Hypothalamus (tissue), 51 donors: ENCODE data around the gene MIER1.
"Not testable (repeated sequence)": the region's sequence is repeated elsewhere in the genome, so short reads cannot be mapped to it uniquely, and the experiment has no call there.

Source experiments
- DNase-seq, 51 donors: peaks; one replicate each; lab custom pipeline; 2025; lab: John Stamatoyannopoulos, UW

The MIER1 gene

GRCh38 chr1:66924756-66925557 is at the start of gene MIER1, which contains the start of gene DNAI4:
TSS of gene MIER1 (plus strand) at chr1:66924990. CDS start at chr1:66925029, 39 bp downstream.
TSS of gene DNAI4 (minus strand) at chr1:66924856. CDS start at chr1:66924831, 25 bp downstream.
- peak; percentile 70 to 99 (median 95) for DNase-seq

GRCh38 chr1:66876664-66877063 is 48.1 kb upstream of the MIER1 start:
- no peak for DNase-seq

GRCh38 chr1:66889030-66889429 is 35.8 kb upstream of the MIER1 start:
- DNase-seq: no peak

DNA sequence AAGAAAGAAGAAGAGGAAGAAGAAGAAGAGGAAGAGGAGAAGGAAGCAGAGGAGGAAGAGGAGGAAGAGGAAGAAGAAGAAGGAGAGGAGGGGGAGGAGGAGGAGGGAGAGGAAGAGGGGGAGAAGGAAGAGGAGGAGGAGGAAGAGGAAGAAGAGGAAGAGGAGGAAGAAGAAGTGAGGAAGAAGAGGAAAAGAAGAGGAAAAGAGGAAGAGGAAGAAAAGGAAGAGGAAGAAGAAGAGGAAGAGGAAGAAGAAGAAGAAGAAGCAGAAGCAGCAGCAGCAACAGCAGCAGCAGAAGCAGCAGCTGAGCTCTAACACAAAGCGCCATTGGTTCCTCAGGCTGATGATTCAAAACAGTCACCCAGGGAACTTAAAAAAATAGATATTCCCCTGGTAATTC is 34.2 kb upstream of the MIER1 start:
- DNase-seq: no peak

DNA sequence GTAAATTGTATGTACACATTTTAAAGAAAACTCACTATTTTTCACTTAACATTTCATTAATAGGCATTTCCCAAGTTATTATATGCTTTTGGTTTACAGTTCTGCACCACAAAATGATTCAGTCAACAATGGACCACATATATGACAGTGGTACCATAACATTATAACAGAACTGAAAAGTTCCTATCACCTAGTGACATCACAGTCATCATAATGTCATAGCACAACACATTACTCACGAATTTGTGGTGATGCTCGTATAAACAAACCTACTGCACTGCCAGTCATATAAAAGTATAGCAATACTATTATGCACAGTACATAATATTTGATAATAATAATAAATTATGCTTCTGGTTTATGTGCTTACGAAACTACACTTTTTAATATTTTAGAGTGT is 31.1 kb upstream of the MIER1 start:
- no peak for DNase-seq

DNA sequence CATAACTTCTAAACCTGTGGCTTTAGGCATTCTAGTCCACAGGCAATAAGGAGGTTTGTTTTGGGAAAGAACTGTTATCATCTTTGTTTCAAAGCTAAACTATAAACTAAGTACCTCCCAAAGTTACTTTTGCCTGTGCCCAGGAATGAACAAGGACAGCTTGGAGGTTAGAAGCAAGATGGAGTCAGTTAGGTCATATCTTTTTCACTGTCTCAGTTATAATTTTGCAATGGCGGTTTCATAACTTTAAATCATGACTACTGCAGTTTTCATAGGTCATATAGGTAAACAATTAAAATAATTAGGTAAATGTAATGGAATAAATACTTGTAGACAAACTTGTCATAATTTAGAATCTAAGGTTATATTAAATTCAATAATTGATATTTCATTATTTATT is 9.6 kb upstream of the MIER1 start:
- not testable (repeated sequence) for DNase-seq

GRCh38 chr1:66916320-66916719 is 8.5 kb upstream of the MIER1 start:
- DNase-seq: no peak

- no peak for DNase-seq
Measured at GRCh38 chr1:66917476-66917875, 7.3 kb upstream of the MIER1 start.

DNA sequence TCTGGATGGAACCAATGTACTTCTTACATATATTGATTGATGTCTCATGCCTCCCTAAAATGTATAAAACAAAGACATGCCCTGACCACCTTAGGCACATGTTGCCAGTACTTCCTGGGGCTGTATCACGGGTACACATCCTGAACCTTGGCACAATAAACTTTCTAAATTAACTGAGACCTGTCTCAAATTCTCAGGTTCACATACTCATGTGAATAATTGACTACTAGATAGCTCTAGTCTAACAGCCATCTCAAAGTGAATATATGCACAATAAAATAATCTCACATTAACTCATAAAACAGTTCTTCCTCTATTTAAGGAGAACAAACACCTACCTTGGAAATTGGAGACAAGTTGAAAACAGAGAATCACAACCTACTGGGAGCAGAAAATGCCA is 5.7 kb upstream of the MIER1 start:
- no peak for DNase-seq

GRCh38 chr1:66919828-66920227 is 5.0 kb upstream of the MIER1 start:
- no peak for DNase-seq

GRCh38 chr1:66920543-66920942 is 4.2 kb upstream of the MIER1 start:
- DNase-seq: no peak

GRCh38 chr1:66925558-66925910 is 744 bp downstream of the MIER1 start:
- no peak for DNase-seq

DNA sequence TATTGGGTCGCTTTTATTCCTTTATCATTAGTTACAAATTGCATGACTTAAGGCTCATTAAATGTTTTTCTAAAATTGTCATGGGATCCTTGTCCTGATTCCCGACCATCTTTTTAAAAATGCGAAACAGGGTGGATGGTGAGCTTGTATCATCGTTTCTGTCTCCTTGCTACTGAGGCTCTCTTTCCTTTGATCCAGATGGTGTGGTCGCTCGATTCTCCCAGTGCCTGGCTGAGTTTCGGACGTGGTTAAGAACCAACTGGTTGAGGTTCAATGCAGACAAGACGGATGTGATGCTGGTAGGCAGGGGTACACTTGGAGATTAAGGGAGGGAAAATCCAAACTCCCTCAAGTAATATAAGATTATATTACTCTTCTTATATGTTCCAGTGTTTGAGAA is 1.2 kb downstream of the MIER1 start:
- DNase-seq: peak in 4 of 51 donors; percentile 1 to 39 (median 6)

GRCh38 chr1:66927528-66927927 is 2.7 kb downstream of the MIER1 start:
- DNase-seq: no peak

DNA sequence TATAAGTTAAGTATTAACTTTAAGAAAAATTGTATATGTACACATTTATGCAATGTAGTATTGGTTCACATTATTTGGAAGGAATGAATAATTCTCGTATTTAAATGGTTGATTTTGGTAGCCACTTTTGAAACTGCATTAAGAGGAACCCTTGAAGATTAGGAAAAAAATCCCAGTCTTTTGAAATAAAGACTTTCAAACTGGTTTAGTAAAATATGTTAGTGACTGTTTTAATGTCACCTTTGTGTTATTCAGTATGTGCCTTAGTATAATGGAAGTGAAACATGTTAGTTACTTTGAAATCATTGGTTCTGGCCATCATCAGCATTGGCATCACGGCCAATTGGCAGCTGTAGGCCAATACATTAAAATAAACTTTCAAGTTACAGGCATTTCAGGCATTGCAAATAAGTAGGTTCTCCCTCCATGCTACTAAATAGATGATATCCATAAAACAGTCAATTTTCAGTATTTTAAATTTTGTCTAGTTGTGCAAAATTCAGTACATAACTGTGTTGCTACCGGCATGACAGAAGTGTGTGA is 4.4 kb downstream of the MIER1 start:
- no peak for DNase-seq

DNA sequence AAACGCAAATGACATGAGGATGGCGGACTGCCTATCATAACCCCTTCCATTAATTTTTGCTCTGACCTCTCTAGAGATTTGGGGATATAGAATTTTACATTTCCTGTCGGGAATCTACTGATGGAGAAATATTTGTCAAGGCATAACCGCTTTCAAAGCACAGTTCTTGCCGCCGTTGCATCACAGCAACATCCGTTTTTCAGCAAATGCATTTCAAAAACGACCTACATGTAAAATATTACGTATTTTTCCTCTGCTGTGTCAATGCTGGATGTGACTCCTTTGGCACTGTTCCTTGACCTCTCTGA is 4.9 kb downstream of the MIER1 start:
- DNase-seq: no peak

DNA sequence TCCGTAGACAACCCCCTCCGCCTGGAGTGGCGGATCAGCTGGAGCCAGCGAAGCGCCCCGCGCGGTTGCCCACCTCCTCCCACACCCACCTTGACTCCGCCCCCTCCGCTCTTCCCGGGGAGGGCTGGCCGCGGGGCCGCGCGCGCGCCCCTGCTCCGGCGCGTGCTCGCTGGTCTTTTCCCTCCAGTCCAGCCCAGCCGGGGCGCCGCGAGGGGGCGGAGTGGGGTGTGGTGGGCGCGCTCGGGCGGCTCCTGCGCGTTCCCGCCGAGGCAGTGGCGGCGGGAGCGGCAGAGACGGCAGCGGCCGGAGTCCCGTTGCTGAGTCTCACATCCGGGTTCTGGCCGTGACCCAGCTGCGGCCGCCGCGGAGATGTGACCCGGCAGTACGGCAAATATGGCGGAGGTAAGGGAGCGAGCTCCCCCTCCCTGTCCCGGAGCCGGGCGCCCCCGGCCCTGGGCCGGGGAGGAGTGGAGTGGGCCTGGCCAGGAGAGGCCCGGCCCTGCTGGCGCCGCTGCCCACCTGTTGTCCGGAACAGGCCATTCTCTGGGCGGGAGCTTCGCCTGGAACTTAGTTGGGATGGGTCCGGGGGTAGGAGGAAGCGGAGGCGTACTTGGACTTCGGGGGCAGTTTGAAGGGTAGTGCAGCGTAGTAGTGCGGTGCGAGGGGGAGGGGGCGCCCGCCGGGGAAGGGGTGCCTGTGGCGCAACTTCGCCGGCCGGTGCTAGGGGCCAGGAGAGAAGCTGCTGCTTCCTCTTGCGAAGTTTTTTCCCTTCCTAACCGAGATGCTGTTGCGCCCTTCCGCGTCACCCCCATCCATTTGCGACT is 5.4 kb downstream of the MIER1 start:
- peak; percentile 66 to 97 (median 91) for DNase-seq

DNA sequence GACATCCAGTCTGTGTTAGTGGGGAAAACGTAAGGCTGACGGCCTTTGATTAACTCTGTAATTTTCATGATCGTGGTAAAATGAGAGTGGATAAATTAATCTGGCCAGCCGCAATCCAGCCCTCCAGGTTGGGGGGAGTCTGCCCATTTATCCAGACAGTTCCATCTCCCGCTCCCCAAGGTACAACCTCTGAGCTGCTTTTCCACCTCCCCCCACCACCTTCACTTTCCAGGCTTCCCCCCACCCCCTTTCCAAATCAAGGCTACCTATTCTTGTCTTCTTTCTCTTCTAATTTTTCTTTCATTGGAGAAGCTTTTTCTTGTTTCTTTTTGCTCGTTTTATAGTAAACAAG is 6.0 kb downstream of the MIER1 start:
- peak in 4 of 51 donors; percentile 37 to 50 (median 42) for DNase-seq

DNA sequence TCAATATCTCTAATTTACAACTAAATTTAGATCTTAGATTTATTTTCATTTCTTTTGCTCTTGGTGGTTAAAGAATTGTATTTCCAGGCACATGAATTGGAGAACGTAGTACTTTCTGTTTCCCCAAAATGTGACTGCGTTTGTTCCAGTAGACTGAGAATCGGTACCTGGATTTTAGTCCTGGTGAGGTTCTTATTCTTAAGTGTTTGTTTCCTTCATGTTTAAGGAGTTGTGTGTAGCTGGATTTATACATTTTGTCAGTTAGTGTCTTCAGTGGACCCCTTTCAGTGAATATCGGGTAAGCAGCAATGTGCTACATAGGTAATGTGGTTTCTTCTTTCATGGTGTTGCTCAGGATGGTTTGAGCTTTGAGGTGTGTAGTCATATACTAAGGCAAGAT is 6.8 kb downstream of the MIER1 start:
- DNase-seq: no peak

GRCh38 chr1:66932291-66932690 is 7.5 kb downstream of the MIER1 start:
- no peak for DNase-seq

DNA sequence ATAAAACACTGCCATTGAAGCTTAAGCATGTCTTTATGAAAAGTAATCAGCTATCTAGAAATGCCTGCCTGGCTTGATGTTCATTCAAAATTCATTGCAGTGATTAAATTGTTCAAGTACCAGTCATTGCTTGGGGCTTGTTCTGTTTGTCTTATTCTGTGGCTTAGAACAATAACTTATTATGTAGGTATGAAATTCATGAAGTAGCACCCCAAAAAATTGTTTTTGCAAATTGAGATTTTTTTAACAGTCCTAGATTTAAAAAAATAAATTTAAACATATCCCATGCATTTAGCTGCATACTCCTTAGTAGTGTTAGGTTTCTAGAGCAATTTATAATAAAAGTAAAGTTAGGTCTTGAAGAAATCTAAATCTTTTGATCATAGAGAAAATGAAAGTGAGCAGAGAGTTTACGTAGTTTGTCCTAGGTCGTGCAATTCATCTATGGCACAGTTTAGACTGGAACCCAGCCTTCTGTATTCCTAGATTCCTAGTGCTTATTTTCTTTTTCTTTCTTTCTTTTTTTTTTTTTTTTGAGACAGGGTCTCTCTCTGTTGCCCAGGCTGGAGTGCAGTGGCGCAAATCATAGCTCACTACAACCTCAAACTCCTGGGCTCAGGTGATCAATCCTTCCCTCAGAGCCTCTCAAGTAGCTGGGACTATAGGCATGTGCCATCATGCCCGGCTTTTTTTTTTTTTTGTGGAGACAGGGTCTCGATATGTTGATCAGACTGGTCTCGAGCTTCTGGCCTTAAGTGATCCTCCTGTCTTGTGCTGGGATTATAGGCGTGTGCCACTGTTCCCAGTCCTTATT is 9.3 kb downstream of the MIER1 start:
- DNase-seq: no peak
